ENCODE results near the gene CD44. TPM values are rescaled to one million over a fixed set of nuclear protein-coding genes. Genes with fewer than 3 reads are reported as not detected.

Gene CD44
- total and polyA plus RNA-seq, 4 donors, result 4.1 to 26.9 (median 14.6) TPM

- no peak for DNase-seq (ENCODE audit: low spot score)
- Histone ChIP-seq H3K4me3 (ENCODE audit: low read depth in 1 of 3, low read length in 3 of 3) (no peak overlapping the region), H3K36me3 (ENCODE audit: control insufficient read depth in 4 of 4, insufficient read depth in 3 of 4, low read depth in 1 of 4, low read length in 3 of 4) (no peaks in the 10 kb centered on the region), H3K9me3 (ENCODE audit: control insufficient read depth in 4 of 4, low read length in 3 of 4) (no peaks in the 10 kb centered on the region), H3K27ac (ENCODE audit: low read depth in 1 of 2, low read length in 2 of 2) (no peak overlapping the region), H3K27me3 (ENCODE audit: control insufficient read depth in 4 of 4, insufficient read depth in 4 of 4, low read length in 3 of 4) (peaks cover 0 to 4% (median 0%) of the 10 kb centered on the region in 4 donors), H3K9ac (ENCODE audit: low read depth in 1 of 2, low read length in 2 of 2) (no peak overlapping the region), H3K4me1 (ENCODE audit: control insufficient read depth in 4 of 4, insufficient read depth in 4 of 4, low read length in 3 of 4) (peaks cover 0 to 12% (median 6%) of the 10 kb centered on the region in 4 donors)
- TF ChIP-seq HNF4A (conservative IDR thresholded peaks at IDR 0.05), result no peak
- no peak for TF ChIP-seq JUND (IDR thresholded peaks at IDR 0.05)
- TF ChIP-seq YY1 (IDR thresholded peaks at IDR 0.05), result no peak
- TF ChIP-seq NR2F2 (IDR thresholded peaks at IDR 0.05), result no peak
- TF ChIP-seq ATF3 (IDR thresholded peaks at IDR 0.05), result no peak
- TF ChIP-seq TAF1 (conservative IDR thresholded peaks at IDR 0.05), result no peak
- no peak for TF ChIP-seq RXRA (IDR thresholded peaks at IDR 0.05)
- no peak for TF ChIP-seq CTCF (IDR thresholded peaks at IDR 0.05; ENCODE audit: low read depth, low read length, missing input control)
- TF ChIP-seq SP1 (IDR thresholded peaks at IDR 0.05), result no peak
- TF ChIP-seq ZBTB33 (IDR thresholded peaks at IDR 0.05), result no peak
- TF ChIP-seq FOXA1 (IDR thresholded peaks at IDR 0.05), result no peak
- 95% methylated on average over 5 of the region's 5 CpGs for whole genome bisulfite sequencing
These were observed 2.7 kb upstream of the CD44 start for GRCh38 chr11:35136311-35136710.

GRCh38 chr11:35138058-35138457 is 913 bp upstream of the CD44 start:
- 93% methylated on average over 1 of the region's 1 CpG for WGBS
- no peak overlapping the region for H3K9ac ChIP-seq (ENCODE audit: low read depth in 1 of 2, low read length in 2 of 2)
- no peak for TF ChIP-seq TAF1 (conservative IDR thresholded peaks at IDR 0.05)
- no peak for TF ChIP-seq HNF4G (IDR thresholded peaks at IDR 0.05)
- TF ChIP-seq GABPA (IDR thresholded peaks at IDR 0.05 in 1 of 2, conservative IDR thresholded peaks at IDR 0.05 in 1 of 2), result no peak
- TF ChIP-seq YY1 (IDR thresholded peaks at IDR 0.05), result no peak
- no peak for TF ChIP-seq JUND (IDR thresholded peaks at IDR 0.05)
- peaks cover 0 to 4% (median 0%) of the 10 kb centered on the region in 4 donors for H3K27me3 ChIP-seq (ENCODE audit: control insufficient read depth in 4 of 4, insufficient read depth in 4 of 4, low read length in 3 of 4)
- no peaks in the 10 kb centered on the region for H3K36me3 ChIP-seq (ENCODE audit: control insufficient read depth in 4 of 4, insufficient read depth in 3 of 4, low read depth in 1 of 4, low read length in 3 of 4)
- H3K4me1 ChIP-seq (ENCODE audit: control insufficient read depth in 4 of 4, insufficient read depth in 4 of 4, low read length in 3 of 4), result peaks cover 0 to 12% (median 6%) of the 10 kb centered on the region in 4 donors
- H3K9me3 ChIP-seq (ENCODE audit: control insufficient read depth in 4 of 4, low read length in 3 of 4), result no peaks in the 10 kb centered on the region
- H3K4me3 ChIP-seq (ENCODE audit: low read depth in 1 of 3, low read length in 3 of 3), result no peak overlapping the region
- H3K27ac ChIP-seq (ENCODE audit: low read depth in 1 of 2, low read length in 2 of 2), result no peak overlapping the region
- no peak for DNase-seq (ENCODE audit: low spot score)

GRCh38 chr11:35138606-35138942 is 397 bp upstream of the CD44 start:
- H3K9me3 ChIP-seq (ENCODE audit: control insufficient read depth in 4 of 4, low read length in 3 of 4), result no peaks in the 10 kb centered on the region
- no peak for DNase-seq (ENCODE audit: low spot score)
- H3K4me3 ChIP-seq (ENCODE audit: low read depth in 1 of 3, low read length in 3 of 3), result peak overlapping the region in 2 of 3 donors; percentile 57
- H3K27me3 ChIP-seq (ENCODE audit: control insufficient read depth in 4 of 4, insufficient read depth in 4 of 4, low read length in 3 of 4), result peaks cover 0 to 4% (median 0%) of the 10 kb centered on the region in 4 donors
- no peak overlapping the region for H3K9ac ChIP-seq (ENCODE audit: low read depth in 1 of 2, low read length in 2 of 2)
- TF ChIP-seq HNF4G (IDR thresholded peaks at IDR 0.05) (no peak), CTCF (IDR thresholded peaks at IDR 0.05; ENCODE audit: low read depth, low read length, missing input control) (no peak), SP1 (IDR thresholded peaks at IDR 0.05) (no peak), FOXA1 (IDR thresholded peaks at IDR 0.05) (no peak), FOXA2 (IDR thresholded peaks at IDR 0.05) (no peak), ATF3 (IDR thresholded peaks at IDR 0.05) (no peak), EGR1 (IDR thresholded peaks at IDR 0.05; ENCODE audit: low read depth in 2 of 2) (no peak), HNF4A (conservative IDR thresholded peaks at IDR 0.05) (no peak), TAF1 (conservative IDR thresholded peaks at IDR 0.05) (no peak), RAD21 (IDR thresholded peaks at IDR 0.05) (no peak), YY1 (IDR thresholded peaks at IDR 0.05) (no peak), GABPA (IDR thresholded peaks at IDR 0.05 in 1 of 2, conservative IDR thresholded peaks at IDR 0.05 in 1 of 2) (no peak)
- no peaks in the 10 kb centered on the region for H3K36me3 ChIP-seq (ENCODE audit: control insufficient read depth in 4 of 4, insufficient read depth in 3 of 4, low read depth in 1 of 4, low read length in 3 of 4)
- 12% methylated on average over 16 of the region's 16 CpGs for WGBS
- peaks cover 0 to 14% (median 6%) of the 10 kb centered on the region in 4 donors for H3K4me1 ChIP-seq (ENCODE audit: control insufficient read depth in 4 of 4, insufficient read depth in 4 of 4, low read length in 3 of 4)
- H3K27ac ChIP-seq (ENCODE audit: low read depth in 1 of 2, low read length in 2 of 2), result peak overlapping the region; percentile 78 to 86
